Peyer's patch (tissue), 4 donors: ENCODE results near the gene HAPLN3. TPM values are rescaled to one million over a fixed set of nuclear protein-coding genes. Genes with fewer than 3 reads are reported as not detected.

ENCODE experiments used
- DNase-seq, 3 donors: peaks; one replicate each; pipeline ENCODE4 v3.0.0-alpha.2; 2017 to 2019
- H3K27ac ChIP-seq, 4 donors: fragments of 200-600 bp; sonication (generic); one replicate each; pipeline ENCODE4 v1.5.1; 2016 to 2019
- H3K27me3 ChIP-seq, 2 donors: fragments of 200-600 bp; sonication (generic); one replicate each; pipeline ENCODE4 v1.5.1; 2019
- H3K36me3 ChIP-seq, 3 donors: fragments of 200-600 bp; sonication (generic); one replicate each; pipeline ENCODE4 v1.5.1; 2016 to 2019
- H3K4me1 ChIP-seq, 4 donors: fragments of 200-600 bp; sonication (generic); one replicate each; pipeline ENCODE4 v1.5.1; 2016 to 2019
- H3K4me3 ChIP-seq, 4 donors: fragments of 200-600 bp; sonication (generic); 1 replicate in 3 of 4; 2 replicates in 1 of 4; pipeline ENCODE4 v1.5.1; 2016 to 2019; ENCODE audit warnings: mild to moderate bottlenecking in 1 of 4
- H3K9me3 ChIP-seq, 4 donors: fragments of 200-600 bp; sonication (generic); one replicate each; pipeline ENCODE4 v1.5.1; 2016 to 2019; ENCODE audit warnings: mild to moderate bottlenecking in 1 of 4
- POLR2A ChIP-seq, 2 donors: fragments of 450-650 bp; IDR thresholded peaks; one replicate each; pipeline ENCODE4 v1.5.1; 2017; ENCODE audit warnings: antibody characterized with exemption in 2 of 2, mild to moderate bottlenecking in 2 of 2, moderate library complexity in 2 of 2
- total RNA-seq, 4 donors: library from RNA; depleted of rRNA; stranded (reverse); fragments of >200 nt; gene quantifications; one replicate each; pipeline ENCODE4 v1.1.0, GENCODE V29; 2016
- TF ChIP-seq, protein P1 (sequence below), 6 experiments: fragments of 450-650 bp in 4 of 6; fragments of 200-600 bp in 2 of 6; sonication (generic) in 1 of 6; IDR thresholded peaks; one replicate each; pipeline ENCODE4 v1.5.1; 2017 to 2019; ENCODE audit warnings: antibody characterized with exemption in 6 of 6, mild to moderate bottlenecking in 3 of 6, moderate library complexity in 1 of 6

HAPLN3 gene
- total RNA-seq, 4 donors from 2014 or later: 3.7 to 21.5 (median 5.6) TPM

DNA sequence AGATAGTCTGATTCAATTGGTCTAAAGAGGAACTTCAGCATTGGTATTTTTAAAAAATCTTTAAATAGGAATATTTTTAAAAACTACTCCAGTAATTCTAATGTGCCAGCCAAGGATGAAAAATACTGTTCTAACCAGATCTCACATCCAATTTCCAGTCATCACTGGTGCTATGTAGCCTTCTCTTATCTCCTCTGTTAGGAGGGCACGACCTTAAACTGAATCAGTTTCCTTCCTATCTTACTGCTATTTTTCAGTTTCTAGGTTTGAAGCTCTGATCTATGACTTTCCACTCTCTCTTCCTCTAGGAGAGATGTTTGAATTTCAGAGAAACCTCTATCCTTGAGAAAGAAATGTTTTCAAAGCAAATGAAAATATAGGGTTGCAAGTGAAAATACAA is 31.9 kb downstream of the HAPLN3 start:
- no peaks in the 10 kb centered on the region for H3K4me1 ChIP-seq
- no peaks in the 10 kb centered on the region for H3K9me3 ChIP-seq
- H3K36me3 ChIP-seq: no peaks in the 10 kb centered on the region
- no peaks in the 10 kb centered on the region for H3K27me3 ChIP-seq
- no peak overlapping the region for H3K4me3 ChIP-seq
- no peak for DNase-seq
- H3K27ac ChIP-seq: no peak overlapping the region
- TF ChIP-seq, protein P1, sequence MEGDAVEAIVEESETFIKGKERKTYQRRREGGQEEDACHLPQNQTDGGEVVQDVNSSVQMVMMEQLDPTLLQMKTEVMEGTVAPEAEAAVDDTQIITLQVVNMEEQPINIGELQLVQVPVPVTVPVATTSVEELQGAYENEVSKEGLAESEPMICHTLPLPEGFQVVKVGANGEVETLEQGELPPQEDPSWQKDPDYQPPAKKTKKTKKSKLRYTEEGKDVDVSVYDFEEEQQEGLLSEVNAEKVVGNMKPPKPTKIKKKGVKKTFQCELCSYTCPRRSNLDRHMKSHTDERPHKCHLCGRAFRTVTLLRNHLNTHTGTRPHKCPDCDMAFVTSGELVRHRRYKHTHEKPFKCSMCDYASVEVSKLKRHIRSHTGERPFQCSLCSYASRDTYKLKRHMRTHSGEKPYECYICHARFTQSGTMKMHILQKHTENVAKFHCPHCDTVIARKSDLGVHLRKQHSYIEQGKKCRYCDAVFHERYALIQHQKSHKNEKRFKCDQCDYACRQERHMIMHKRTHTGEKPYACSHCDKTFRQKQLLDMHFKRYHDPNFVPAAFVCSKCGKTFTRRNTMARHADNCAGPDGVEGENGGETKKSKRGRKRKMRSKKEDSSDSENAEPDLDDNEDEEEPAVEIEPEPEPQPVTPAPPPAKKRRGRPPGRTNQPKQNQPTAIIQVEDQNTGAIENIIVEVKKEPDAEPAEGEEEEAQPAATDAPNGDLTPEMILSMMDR (IDR thresholded peaks at IDR 0.05): no peak
- no peak for TF ChIP-seq POLR2A (IDR thresholded peaks at IDR 0.05)

DNA sequence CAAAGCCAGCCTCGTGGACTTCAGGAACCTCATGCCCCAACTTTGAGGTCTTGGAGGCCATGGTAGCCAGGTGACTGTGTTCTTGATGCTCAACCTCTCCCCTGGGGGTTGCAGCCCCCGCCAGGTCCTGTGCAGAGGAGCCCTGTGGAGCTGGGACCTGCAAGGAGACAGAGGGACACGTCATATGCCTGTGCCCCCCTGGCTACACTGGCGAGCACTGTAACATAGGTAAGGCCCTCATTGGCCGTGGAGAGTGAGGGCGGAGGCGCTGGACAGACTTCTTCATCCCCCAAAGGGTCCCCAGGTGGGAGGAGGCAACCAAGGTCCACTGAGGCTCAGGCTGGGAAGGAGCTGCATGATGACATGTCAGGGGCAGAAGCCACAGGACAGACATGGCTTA is 35.1 kb downstream of the HAPLN3 start:
- no peak for DNase-seq
- TF ChIP-seq, protein P1 (IDR thresholded peaks at IDR 0.05): no peak
- no peak for TF ChIP-seq POLR2A (IDR thresholded peaks at IDR 0.05)
- Histone ChIP-seq H3K4me1 (no peaks in the 10 kb centered on the region), H3K9me3 (no peaks in the 10 kb centered on the region), H3K4me3 (no peak overlapping the region), H3K36me3 (no peaks in the 10 kb centered on the region), H3K27ac (no peak overlapping the region), H3K27me3 (no peaks in the 10 kb centered on the region)

DNA sequence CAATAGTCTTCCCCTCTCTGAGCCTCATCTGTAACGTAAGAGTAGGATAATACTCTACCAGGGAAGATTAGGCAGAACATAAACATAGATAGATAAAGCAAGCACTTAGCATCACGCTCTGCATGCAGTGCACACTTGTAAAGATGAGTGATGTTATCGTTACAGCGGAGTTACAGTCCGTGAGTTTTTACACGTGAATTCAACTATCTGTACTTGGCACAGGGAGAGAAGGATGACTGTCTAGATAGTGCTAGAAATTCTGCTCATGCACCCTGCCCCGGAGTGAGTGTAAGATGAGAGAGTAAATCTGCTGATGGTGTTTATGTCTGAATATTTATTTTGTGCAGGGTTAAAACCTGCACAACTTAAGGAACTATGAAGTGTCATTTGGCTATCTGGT is 35.8 kb downstream of the HAPLN3 start:
- H3K4me1 ChIP-seq: no peaks in the 10 kb centered on the region
- TF ChIP-seq POLR2A (IDR thresholded peaks at IDR 0.05): no peak
- TF ChIP-seq, protein P1 (IDR thresholded peaks at IDR 0.05): no peak
- H3K36me3 ChIP-seq: no peaks in the 10 kb centered on the region

DNA sequence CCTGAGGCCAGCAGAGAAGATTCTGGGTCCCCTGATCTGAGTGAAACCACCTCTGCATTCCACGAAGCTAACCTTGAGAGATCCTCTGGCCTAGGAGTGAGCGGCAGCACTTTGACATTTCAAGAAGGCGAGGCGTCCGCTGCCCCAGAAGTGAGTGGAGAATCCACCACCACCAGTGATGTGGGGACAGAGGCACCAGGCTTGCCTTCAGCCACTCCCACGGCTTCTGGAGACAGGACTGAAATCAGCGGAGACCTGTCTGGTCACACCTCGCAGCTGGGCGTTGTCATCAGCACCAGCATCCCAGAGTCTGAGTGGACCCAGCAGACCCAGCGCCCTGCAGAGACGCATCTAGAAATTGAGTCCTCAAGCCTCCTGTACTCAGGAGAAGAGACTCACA is 36.4 kb downstream of the HAPLN3 start:
- Histone ChIP-seq H3K4me1 (no peaks in the 10 kb centered on the region), H3K27ac (no peak overlapping the region), H3K27me3 (no peaks in the 10 kb centered on the region), H3K36me3 (no peaks in the 10 kb centered on the region), H3K9me3 (peaks cover 0 to 9% (median 0%) of the 10 kb centered on the region in 4 donors), H3K4me3 (no peak overlapping the region)
- DNase-seq: no peak
- TF ChIP-seq, protein P1 (IDR thresholded peaks at IDR 0.05): no peak
- TF ChIP-seq POLR2A (IDR thresholded peaks at IDR 0.05): no peak

More for the DNA sequence above, 35.8 kb downstream of the HAPLN3 start:
- H3K9me3 ChIP-seq: peaks cover 0 to 4% (median 0%) of the 10 kb centered on the region in 4 donors
- DNase-seq: no peak
- no peaks in the 10 kb centered on the region for H3K27me3 ChIP-seq
- H3K4me3 ChIP-seq: no peak overlapping the region
- H3K27ac ChIP-seq: no peak overlapping the region

DNA sequence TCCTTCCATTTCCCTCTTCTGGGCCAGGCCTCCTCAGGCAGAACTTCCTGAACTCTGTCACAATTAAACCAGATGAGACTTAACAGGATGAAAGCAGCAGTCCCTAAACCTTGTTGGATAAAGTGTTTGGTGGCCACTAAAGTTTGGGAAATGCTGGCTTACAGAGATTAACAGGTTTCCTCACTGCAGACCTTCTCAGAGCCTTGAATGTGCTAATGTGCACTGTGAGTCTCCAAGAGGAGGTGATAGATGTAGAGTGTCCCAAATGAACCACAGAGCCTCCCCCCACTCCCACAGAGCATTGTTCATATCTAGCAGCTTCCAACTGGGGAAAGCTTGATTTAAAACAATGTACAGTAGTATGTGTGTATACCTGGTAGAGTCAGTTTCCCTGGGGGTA is 42.9 kb downstream of the HAPLN3 start:
- Histone ChIP-seq H3K4me1 (no peaks in the 10 kb centered on the region), H3K27ac (no peak overlapping the region), H3K4me3 (no peak overlapping the region), H3K36me3 (no peaks in the 10 kb centered on the region), H3K27me3 (no peaks in the 10 kb centered on the region), H3K9me3 (peaks cover 0 to 12% (median 0%) of the 10 kb centered on the region in 4 donors)
- TF ChIP-seq, protein P1 (IDR thresholded peaks at IDR 0.05): no peak
- TF ChIP-seq POLR2A (IDR thresholded peaks at IDR 0.05): no peak
- no peak for DNase-seq
